GM19328 (cell line): ENCODE results near the gene DIAPH1.

Experiments
- ATAC-seq: cut with Tn5 transposase; IDR thresholded peaks from one replicate; pipeline ENCODE4 v1.9.1; 2021; ENCODE audit warnings: mild to moderate bottlenecking, moderate library complexity; ENCODE audit not compliant: unreplicated experiment

Gene DIAPH1

DNA sequence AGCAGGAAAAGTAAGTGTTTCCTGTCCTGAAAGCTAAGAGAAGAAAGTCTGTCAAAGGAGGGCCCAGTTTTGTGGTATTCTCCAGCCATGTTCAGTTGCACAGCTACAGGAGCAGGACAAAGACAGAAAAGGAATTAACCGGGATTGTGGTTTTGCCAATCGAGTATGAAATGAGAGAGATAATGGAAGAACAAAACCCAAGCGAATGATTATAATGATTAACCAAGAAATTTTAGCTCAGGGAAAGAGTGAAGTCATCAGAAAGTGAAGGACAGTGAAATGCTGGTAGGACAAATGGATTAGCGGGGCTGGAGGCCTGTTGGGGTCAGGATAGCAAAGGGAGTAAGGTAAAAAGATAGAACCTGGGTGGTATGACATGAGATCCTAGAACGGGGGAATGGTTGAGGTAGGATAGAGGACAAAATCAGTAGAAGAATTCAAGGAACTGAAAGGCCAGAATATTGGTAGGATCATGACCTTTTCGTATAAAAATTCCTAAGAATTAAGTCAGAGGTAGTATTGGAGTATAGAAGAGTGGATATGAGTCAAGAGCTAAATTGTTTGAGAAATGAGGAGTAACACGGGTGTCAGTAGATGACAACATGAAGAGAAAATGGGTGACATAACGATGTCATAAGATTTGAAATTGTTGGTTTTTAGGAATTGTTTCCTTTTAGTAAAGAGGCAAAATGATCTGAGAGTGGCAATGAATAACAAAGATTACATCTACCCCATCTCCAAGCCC is 52.8 kb downstream of the DIAPH1 start:
- no peak for ATAC-seq

DNA sequence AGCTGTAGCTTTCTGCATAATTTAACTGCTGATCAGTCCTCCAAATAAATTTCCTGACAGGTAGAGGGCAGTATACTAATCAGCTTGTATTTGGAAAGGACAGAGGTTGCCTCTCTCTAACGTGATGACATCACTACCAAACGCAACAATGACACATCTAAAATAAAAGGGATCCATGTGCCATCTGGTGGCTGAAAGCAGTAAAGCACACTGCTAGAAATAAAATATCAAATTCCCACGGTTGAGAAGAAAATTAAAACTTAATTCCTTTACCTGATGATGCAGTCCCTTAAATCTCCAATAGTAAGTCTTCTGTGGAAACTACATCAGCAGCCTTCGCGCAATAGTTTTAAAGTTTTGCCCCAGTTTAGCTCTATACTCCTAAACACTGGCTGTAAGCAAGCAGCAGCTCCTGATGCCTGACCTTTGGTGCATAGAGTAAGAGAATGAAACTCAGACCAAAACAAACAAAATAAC is 54.5 kb downstream of the DIAPH1 start:
- peak; percentile 93 for ATAC-seq

DNA sequence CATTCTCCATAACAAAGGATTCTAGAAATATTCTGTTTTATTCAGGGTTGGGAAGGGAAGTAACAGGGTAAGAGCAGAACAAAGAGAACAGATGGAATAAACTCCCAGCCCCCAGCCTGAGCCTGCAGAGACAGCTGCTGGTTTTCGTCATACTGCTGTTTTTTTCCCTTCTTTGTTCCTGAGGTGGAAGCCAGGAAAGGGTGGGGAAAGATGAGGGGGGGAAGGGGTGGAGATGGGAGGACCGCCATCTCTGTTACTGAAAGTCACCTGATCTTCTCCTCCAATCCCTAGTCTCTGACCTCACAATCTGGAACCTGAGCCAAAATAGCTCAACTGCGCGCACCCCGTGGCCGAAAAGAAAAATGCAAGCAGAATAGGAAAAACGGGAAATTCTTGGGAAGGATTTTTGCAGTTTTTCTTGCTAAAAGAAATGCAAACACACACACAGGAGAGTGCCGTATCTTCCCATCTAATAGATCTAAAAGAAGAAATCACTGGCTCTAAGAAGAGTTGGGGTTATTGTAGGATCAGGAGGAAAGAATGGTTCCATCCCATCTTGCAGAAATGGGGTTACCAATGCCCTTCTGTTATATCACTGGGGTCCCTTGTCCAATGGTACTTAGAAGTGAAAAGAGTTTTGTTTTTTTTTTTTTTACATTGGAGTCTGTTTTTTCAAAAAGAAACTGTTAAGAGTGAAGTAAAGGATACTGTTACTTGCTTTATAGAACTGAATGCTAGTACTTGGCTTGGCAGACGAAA is 57.9 kb downstream of the DIAPH1 start:
- no peak for ATAC-seq

DNA sequence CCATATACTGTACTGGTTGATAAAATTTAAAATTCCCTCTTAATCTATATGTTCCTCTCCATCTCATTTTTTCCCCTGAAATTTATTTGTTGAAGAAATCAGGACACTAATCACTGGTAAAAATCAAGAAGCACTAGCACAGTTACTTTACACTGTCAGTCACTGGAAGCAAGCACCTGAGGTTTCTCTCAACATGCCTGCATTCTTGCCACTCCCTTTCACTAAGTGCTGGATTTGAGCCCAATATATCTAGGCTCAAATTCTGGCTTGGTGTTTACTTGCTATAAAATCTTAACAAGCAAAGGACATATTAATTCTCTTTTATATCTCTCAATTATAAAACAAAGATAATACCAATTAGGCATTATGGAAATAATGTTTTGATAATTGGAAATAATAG is 58.6 kb downstream of the DIAPH1 start:
- ATAC-seq, result no peak

DNA sequence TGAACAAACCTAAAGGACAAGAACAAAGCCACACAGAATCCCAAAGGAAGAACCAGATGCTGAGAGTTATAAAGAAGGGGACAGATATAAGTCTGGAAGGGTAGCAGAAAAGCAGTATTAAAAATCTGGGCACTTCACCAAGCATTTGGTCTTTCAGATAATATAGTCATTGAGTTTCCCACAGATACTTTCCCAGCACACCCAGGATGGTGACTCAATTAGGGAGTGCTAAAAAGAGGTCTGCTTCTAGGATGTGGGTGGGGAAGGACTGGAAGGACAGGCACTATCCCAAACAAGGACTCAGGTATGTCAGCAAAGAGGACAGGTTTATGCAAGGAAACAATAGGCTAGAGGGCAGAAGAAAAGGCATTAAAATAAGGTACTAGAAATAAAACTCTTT is 59.3 kb downstream of the DIAPH1 start:
- no peak for ATAC-seq

DNA sequence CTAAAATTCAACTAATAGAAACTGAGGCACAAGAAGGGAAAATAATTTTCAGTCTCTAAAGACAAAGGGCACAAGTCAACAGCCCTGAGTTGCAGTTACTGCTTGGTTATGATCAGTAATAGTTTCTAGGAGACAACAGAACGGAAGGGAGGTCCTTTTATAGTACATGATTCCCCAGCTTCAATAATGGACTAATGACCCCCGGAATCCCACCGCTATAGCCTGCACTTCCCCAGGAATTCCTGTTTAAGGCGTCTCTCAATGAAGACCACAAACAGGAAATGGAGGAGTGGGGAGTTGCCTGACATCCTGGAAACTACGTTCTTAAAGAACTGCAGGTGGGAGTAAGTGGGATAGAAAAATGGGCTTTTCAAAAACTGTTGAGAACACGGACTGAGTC is 60.6 kb downstream of the DIAPH1 start:
- ATAC-seq, result peak; percentile 25

DNA sequence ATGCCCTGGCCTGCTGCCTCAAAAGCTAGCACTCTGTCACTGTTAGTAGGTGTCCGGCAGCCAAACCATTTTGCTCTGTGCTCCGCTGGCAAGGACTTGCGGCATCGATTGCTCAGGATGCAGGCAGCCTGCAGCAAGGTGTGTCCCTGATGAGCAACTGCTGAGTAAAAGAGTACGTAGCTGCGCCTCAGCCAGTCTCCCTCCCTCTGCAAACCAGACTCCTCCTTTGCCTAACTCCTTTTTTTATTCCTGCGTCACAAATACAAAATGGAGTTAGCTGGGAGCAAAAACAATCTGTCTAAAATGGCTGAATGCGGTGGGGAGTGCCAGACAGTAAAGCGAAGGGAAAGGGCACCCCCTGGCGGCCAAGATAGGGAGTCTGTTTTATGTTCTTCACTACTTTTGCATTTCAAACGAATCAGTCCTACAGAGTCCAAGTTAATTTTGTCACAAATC is 61.1 kb downstream of the DIAPH1 start:
- peak; percentile 66 for ATAC-seq

DNA sequence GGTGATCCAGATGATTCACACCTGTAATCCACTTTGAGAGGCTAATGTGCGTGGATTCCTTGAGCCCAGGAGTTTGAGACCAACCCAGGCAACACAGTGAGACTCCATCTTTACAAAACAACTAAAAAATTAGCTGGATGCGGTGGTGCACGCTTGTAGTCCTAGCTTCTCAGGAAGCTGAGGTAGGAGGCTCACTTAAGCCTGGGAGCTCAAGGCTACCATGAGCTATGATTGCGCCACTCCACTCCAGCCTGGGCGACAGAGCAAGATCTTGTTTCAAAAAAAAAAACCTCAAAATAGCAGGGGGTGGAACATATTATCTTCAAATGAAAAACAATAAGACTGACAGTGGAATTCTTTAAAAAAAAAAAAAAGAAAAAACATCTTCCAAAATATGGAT is 70.9 kb downstream of the DIAPH1 start:
- ATAC-seq, result no peak

DNA sequence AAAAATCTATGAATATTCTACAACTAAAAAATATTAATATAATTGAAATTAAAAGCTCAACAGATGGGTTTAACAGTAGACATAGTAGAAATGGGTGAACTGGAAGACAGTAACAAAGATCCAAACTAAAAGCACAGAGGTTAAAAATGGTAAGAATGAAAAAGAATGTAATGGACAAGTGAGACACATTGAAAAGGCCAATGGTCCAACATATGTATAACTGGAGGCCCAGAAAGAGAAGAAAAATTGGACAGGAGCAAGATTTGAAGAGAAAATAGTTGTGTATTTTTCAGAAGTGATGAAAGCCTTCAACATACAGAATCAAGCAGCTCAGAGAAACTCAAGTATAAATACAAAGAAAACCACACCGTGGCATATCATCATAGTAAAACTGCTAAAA is 71.3 kb downstream of the DIAPH1 start:
- ATAC-seq, result no peak

DNA sequence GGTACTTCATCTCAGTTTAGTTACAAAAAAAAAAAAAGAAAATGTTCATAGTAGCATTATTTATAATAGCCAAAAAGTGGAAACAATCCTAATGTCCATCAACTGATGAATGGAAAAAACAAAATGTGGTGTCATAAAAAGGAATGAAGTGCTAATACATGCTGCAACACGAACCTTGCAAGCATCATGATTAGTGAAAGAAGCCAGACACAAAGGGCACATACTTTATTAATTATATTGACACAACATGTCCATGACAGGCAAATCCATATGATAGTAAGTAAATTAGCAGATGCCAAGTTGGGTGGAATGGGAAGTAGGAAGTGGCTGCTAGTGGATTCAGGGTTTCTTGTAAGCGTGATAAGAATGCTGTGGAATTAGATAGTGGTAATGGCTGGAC is 75.7 kb downstream of the DIAPH1 start:
- ATAC-seq, result no peak

DNA sequence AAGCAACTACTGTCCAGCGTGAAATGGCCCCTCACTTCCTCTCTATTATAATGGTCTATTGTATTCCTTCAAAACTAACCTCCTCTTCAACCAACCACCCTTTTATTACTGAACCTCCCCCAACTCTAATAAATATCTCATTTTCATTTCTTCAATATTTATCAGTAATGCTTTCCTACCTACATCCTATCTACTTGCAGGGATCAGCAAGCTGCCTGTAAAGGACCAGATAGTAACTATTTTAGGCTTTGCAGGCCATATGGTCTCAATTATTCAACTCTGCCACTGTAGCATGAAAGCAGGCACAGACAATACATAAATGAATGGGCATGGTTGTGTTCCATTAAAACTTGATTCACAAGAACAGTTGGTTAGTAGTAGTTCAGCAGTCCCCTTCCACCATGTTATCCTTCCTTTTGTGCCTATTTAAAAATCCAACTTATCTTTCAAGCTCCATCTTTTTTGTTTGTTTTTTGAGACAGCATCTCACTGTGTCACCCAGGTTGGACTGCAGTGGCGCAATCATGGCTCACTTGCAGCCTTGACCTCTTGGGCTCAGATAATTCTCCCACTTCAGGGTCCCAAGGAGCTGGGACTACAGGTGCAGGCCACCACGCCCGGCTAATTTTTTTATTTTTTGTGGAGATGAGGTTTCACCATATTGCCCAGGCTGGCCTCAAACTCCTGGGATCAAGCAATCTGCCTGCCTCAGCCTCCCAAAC is 84.1 kb downstream of the DIAPH1 start:
- ATAC-seq, result no peak

DNA sequence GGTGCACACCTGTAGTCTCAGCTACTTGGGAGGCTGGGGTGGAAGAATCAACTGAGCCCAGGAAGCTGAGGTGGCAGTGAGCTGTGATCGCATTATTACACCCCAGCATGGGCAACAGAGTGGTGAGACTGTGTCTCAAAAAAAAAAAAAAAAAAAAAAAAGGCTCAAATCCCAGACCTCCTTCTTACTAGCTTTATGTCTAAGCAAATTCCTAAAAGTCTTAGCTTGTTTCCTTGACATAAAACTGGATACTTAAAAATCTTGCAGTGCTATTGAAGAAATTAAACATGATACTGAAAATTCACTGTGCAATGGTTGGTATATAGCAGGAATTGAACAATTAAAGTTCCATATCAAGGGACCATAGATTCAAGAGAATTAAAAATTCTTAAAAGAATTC is 84.9 kb downstream of the DIAPH1 start:
- no peak for ATAC-seq

DNA sequence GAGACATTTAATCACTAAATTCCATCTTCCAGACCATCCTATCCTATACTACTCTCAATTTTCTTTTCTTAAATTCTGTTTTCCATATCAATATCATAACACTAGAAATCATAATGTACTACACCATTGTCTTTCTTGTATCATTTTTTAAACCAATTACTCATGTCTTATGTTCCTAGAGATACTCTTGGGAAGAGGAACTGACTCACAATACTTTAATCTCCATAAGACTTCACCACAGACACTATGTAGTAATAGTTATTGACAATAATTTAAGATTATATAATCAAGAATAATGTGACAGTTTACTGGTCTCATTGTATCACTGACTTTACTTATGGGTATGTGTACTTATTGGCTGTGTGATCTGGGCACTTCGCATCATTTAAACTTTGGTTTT is 86.1 kb downstream of the DIAPH1 start:
- no peak for ATAC-seq

DNA sequence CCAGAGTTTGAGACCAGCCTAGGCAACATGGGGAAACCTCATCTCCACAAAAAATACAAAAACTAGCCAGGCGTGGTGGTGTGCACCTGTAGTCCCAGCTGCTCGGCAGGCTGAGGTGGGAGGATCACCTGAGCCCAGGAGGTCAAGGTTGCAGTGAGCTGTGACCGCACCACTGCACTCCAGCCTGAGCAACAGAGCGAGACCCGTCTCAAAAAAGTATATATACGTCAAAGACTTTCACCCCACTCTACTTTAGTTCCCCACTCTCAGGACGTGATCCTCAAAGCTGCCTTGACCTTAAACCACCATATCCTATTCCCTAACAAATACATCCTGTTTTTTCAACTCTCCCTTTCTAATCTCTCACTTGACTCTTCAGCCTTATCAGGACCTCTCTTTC is 88.9 kb downstream of the DIAPH1 start:
- ATAC-seq, result peak; percentile 53

DNA sequence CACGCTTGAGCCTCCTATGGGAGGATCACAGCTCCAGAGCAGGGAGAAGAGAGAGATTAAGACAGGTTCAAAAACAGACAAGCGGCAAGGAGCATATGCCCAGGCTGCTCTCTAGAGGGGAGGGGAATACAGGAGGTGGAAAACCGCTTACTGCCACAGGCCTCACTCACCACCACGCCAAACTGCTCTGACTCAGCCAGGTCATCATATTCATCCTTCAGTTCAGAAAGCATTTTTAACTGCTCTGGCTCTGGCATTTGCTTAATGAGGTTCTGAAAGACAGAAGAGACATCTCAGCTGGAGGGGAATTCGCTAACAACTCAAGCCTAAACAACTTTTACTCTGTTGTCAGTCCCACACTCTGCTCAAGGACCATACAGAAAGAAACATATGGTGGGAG is 89.8 kb downstream of the DIAPH1 start:
- no peak for ATAC-seq

DNA sequence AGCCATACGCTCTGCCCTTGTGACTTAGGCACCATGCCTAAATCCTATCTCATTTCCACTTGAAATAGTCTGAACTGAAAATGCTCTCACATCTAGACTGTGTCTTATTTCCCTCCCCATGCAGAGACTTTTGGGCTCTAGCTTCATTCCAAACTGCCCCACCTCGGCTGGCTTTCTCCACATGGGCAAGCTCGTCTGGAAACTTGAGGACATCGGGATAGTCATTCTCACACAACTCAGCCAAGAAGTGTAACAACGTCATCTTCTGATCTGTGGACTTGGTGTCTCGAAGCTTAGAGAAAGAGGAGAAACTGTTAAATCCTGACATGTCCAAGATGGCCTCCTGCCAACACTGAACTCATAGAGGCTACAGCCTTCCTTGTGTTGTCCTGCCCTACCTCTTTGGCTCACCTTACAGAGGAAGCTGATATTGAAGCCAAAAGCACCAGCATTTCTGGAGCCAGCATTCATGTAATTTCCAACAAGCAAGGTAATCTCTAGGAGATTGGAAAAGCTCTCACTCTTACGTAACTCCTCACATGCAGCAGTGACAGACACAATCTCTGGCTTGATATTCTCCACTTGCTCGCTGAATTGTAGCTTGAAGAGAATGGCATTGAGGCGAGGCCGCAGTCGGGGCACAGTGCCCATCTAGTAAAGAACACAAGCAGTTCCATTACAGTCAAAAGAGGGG is 90.4 kb downstream of the DIAPH1 start:
- ATAC-seq, result no peak

DNA sequence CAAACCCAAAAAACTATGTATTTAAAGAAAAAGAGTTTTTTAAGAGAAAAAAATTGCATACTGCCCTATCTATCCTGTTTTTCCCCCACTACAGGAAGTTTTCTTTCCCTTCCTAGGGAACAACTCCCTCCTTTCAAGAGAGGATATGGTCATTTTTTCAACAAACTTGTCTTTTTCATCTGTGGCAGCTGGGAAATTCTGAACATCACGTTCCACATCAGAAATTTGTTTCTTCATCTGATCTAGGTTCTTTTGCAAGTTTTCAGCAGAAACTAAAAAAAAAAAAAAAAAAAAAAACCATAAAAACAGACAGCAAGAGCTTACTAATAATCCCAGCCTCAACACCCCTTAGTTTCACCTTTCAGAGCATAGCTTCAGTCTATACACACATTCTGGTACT is 91.4 kb downstream of the DIAPH1 start:
- no peak for ATAC-seq

DNA sequence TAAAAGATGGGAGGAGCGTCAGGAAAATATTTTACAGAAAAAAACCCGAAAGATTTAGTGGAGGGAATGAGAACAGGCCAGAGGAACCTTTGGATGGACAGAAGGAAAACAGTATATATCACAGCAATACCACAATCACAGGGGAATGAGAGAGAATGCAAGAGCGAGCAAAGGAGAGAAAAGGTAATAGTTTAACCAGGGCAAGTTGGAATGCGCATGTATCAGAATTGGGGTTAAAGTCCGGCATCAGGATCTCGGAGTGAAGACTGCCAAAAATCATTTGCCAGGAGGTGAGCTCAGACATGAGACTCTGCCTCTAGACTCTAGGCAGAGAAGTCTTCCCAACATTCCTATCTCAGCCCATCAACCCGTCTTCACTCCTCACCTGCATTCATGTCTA is 93.1 kb downstream of the DIAPH1 start:
- ATAC-seq, result no peak

DNA sequence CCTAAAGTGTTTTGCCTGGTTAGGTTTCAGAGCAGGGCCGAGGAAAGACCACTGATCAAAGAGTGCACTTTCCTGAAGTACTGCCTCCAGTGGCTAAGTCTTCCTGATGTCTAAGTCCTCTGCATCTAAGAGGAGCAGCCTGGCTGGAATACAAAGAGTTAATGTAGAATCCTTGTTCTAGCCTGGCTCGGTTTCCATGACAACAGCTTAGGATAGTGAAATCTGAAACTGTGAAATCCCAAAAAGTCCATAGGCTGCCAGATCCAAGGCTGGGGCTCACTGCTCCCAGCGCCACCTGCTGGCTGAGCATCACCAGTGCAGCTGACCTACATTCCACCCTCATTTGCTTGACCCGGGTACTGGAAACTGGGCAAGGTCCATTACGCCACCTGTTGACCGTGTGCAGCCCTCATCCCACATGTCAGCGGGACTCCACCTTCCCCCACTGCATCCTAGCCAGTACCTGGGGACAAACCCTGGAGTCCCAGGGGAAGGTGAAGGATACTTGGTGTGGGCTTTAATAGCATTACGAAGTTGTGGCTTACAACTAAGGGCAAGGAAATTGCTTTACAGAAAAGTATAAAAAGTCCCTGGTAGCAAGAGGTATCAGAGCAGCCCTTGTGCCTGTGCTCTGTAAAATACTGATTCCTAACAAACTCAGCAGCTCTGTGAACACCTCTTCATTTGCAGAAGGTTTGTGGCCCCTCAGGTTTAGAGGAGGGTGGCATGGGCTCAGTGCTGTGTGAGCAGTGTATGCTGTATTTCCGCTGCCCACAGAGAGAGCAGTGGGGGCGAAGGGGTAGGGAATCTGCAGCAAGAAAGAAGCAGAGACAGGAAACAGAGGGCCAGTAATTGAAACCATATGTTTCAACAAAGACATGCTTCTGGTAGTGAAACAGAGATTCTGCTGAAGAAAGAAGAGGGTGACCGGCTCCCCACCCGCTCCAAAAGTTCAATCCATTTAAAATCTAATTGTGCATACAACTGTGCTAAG is 93.9 kb downstream of the DIAPH1 start:
- peak; percentile 53 for ATAC-seq

DNA sequence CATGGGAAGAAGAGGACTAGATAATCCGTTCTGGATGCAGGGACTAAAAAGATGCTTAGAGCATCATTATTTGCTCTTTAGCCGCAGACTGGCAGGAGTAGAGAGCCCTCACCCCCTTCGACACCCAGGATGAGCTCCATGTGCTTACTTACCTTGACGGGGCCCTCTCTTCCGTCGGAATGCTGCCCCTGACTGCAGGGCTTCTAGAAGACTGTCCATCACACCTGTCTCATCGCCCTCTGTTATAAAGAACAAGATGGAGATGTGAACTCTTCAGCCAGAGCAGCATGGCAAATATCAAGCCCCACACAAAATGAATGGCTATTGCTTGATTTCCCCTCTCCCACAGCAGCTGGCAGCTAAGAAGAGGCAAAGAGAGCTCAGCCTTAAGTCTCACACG is 94.8 kb downstream of the DIAPH1 start:
- ATAC-seq, result no peak
